ENCODE results near the gene TMEFF2. TPM values are rescaled to one million over a fixed set of nuclear protein-coding genes. Genes with fewer than 3 reads are reported as not detected.

The TMEFF2 gene
- total RNA-seq, 1 donor from 2014 or later: not detected

DNA sequence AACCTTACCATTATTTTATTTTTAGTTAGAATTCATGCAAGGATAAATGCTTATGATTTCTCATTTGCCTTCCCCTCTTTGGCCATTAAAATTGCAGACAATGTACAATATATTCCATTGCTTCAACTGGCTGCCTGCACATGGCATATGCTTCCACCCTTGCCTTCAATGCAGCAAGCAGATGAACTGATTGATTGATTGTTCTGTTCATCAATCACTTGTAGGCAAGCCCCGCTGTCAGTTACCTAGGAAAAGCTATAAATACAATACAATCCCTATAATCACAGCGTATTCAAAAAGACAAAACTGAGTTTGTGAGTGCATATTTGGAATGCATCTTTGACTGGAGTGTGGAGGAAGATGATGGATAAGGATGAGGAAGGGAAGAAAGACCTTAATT lies 274.2 kb downstream of the TMEFF2 start:
- no peaks in the 10 kb centered on the region for H3K27me3 ChIP-seq
- no peak overlapping the region for H3K27ac ChIP-seq
- H3K36me3 ChIP-seq: no peaks in the 10 kb centered on the region
- intact Hi-C loops (cut with DNase I): loop anchor here (5.0 kb wide), 1 partner anchor 73 kb away; the partner anchor contains the start of gene CAVIN2
- TF ChIP-seq, protein P1, sequence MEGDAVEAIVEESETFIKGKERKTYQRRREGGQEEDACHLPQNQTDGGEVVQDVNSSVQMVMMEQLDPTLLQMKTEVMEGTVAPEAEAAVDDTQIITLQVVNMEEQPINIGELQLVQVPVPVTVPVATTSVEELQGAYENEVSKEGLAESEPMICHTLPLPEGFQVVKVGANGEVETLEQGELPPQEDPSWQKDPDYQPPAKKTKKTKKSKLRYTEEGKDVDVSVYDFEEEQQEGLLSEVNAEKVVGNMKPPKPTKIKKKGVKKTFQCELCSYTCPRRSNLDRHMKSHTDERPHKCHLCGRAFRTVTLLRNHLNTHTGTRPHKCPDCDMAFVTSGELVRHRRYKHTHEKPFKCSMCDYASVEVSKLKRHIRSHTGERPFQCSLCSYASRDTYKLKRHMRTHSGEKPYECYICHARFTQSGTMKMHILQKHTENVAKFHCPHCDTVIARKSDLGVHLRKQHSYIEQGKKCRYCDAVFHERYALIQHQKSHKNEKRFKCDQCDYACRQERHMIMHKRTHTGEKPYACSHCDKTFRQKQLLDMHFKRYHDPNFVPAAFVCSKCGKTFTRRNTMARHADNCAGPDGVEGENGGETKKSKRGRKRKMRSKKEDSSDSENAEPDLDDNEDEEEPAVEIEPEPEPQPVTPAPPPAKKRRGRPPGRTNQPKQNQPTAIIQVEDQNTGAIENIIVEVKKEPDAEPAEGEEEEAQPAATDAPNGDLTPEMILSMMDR (IDR thresholded peaks at IDR 0.05): no peak
- no peaks in the 10 kb centered on the region for H3K9me3 ChIP-seq
- H3K4me1 ChIP-seq: peaks cover 0 to 2% of the 10 kb centered on the region in 2 donors
- no peak for DNase-seq (ENCODE audit: low spot score in 2 of 2)
- H3K4me3 ChIP-seq: no peak overlapping the region

GRCh38 chr2:191917967-191918651 lies 276.6 kb downstream of the TMEFF2 start:
- DNase-seq (ENCODE audit: low spot score in 2 of 2): no peak
- intact Hi-C loops (cut with DNase I): no loop called here
- peaks cover 0 to 2% of the 10 kb centered on the region in 2 donors for H3K4me1 ChIP-seq
- no peaks in the 10 kb centered on the region for H3K27me3 ChIP-seq
- no peaks in the 10 kb centered on the region for H3K9me3 ChIP-seq
- no peaks in the 10 kb centered on the region for H3K36me3 ChIP-seq
- no peak overlapping the region for H3K4me3 ChIP-seq
- H3K27ac ChIP-seq: peak overlapping the region in 1 of 2 donors; percentile 57
- TF ChIP-seq, protein P1 (IDR thresholded peaks at IDR 0.05): no peak

GRCh38 chr2:191917430-191917881 lies 277.3 kb downstream of the TMEFF2 start:
- intact Hi-C loops (cut with DNase I): no loop called here
- Histone ChIP-seq H3K4me1 (peaks cover 0 to 2% of the 10 kb centered on the region in 2 donors), H3K27me3 (no peaks in the 10 kb centered on the region), H3K27ac (peak overlapping the region in 1 of 2 donors; percentile 57), H3K36me3 (no peaks in the 10 kb centered on the region), H3K9me3 (no peaks in the 10 kb centered on the region), H3K4me3 (no peak overlapping the region)
- TF ChIP-seq, protein P1 (IDR thresholded peaks at IDR 0.05): no peak
- no peak for DNase-seq (ENCODE audit: low spot score in 2 of 2)

DNA sequence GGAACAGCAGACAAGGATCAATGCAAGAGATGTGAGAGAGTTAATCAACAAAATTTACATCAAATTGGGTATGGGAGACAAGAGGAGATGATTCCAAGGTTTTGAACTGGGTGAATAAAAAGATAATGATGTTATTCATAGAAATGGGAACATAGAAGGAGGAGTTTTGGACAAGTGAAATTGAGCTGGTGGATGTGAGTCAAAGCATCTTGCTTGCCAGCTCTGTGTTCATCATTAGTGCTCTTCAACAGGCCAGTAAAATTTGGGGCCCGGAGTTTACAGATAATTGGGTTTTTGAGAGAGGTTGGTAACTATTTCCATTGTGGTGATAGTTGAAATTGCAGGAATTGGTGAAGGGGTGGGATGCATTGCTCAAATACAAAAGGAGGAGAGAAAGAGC lies 277.9 kb downstream of the TMEFF2 start:
- TF ChIP-seq, protein P1 (IDR thresholded peaks at IDR 0.05): no peak
- intact Hi-C loops (cut with DNase I): no loop called here
- H3K27me3 ChIP-seq: no peaks in the 10 kb centered on the region
- H3K4me1 ChIP-seq: peaks cover 0 to 2% of the 10 kb centered on the region in 2 donors
- no peaks in the 10 kb centered on the region for H3K9me3 ChIP-seq
- no peaks in the 10 kb centered on the region for H3K36me3 ChIP-seq
- H3K27ac ChIP-seq: no peak overlapping the region
- no peak overlapping the region for H3K4me3 ChIP-seq
- DNase-seq (ENCODE audit: low spot score in 2 of 2): no peak

DNA sequence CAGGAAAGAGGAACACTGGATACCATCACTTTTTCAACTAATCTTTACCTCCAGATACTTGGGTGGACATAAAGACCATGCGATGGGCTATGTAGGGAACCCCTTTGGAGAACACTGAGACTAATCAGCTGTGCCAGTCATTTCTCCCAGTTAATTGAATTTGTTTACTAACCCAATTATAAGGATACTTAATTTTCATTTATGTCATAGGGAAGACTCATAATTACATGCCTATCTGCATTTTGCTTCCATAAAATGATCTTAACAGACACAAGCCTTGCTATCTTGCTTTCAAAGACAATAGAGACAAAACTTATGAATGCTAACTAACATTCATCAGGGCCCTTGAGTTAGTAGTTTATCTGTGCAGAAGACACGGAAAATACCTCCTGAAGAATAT lies 279.0 kb downstream of the TMEFF2 start:
- no peak for DNase-seq (ENCODE audit: low spot score in 2 of 2)
- H3K36me3 ChIP-seq: no peaks in the 10 kb centered on the region
- H3K4me3 ChIP-seq: no peak overlapping the region
- no peak overlapping the region for H3K27ac ChIP-seq
- H3K27me3 ChIP-seq: no peaks in the 10 kb centered on the region
- TF ChIP-seq, protein P1 (IDR thresholded peaks at IDR 0.05): no peak
- peaks cover 0 to 2% of the 10 kb centered on the region in 2 donors for H3K4me1 ChIP-seq
- no peaks in the 10 kb centered on the region for H3K9me3 ChIP-seq
- intact Hi-C loops (cut with DNase I): no loop called here
